NOMO-1 (cell line): ENCODE results near the gene MAB21L1.

Source experiments
- DNase-seq, 2 experiments: peaks; one replicate each; lab custom pipeline; 2025; ENCODE audit not compliant: unreplicated experiment in 2 of 2; lab: John Stamatoyannopoulos, UW

The MAB21L1 gene

DNA sequence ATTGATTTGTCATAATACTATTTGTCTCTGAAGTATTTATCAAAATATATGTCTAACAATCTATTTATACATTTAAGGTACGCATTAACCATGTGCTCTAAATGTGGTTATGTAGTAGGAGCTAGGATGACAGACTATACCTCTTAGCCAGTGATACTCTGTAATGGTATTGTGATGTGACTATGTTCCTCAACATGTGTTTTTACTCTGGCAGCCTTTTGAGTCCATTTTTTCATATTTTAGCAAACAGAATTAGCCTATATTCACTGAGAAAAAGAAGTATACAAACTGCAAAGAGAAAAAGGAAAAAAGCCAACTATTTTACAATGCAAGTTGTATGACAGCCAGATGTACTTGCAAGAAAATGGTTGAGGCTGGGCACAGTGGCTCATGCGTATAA, 26.7 kb downstream of the MAB21L1 start:
- DNase-seq, result no peak

DNA sequence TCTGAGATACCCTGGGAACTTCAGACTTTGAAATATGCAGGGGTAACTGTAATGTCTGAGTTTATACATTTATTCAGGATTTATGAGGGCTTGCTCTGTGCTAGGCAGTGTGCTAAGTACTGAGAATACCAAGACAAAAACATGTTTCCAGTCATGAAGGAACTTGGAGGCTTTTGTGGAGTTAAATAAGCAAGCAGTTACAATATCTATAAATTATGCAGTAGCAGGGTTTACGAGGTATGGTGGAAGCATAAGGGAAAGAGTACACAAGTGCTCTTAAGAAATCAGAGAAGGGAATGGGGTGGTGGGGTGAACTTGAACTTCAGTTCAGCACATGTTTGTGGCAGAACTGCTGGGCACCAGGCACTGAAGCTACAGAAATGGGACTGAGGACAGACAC, 28.0 kb downstream of the MAB21L1 start:
- DNase-seq, result no peak
